ENCODE data around the gene GPR31. TPM values are rescaled to one million over a fixed set of nuclear protein-coding genes. Genes with fewer than 3 reads are reported as not detected.

Gene GPR31
- polyA plus RNA-seq, 1 of the 3 experiments (the other 2 are of a cell fraction), result not detected

- ChIA-PET CTCF (interaction anchor here (0.7 to 1.9 kb wide), 3 partner anchors 21 to 830 kb away, joined by 3 to 6 read pairs (median 3); no protein-coding TSS in a partner anchor), POLR2A (no interaction called here)
- H2AFZ ChIP-seq (ENCODE audit: low read depth), result no peak overlapping the region
Observed at GRCh38 chr6:167116109-167116837, 41.5 kb downstream of the GPR31 start.

More at GRCh38 chr6:167116109-167116837, 41.5 kb downstream of the GPR31 start:
- H3K27me3 ChIP-seq (ENCODE audit: insufficient read depth), result no peaks in the 10 kb centered on the region
- H3K4me3 ChIP-seq (ENCODE audit: low read depth in 2 of 2, low read length in 1 of 2), result no peak overlapping the region
- DNase-seq, result peak; percentile 32
- H3K79me2 ChIP-seq (ENCODE audit: insufficient read depth), result no peaks in the 10 kb centered on the region
- no peaks in the 10 kb centered on the region for H3K9me2 ChIP-seq
- no peaks in the 10 kb centered on the region for H4K20me1 ChIP-seq (ENCODE audit: insufficient read depth)
- H3F3A ChIP-seq (replicated peaks; ENCODE audit: insufficient read depth), result no peaks in the 10 kb centered on the region
- H3K36me3 ChIP-seq (replicated peaks in 1 of 2; ENCODE audit: control insufficient read depth in 1 of 2, insufficient read depth in 2 of 2, low read length in 1 of 2), result no peaks in the 10 kb centered on the region
- H3K4me2 ChIP-seq, result no peak overlapping the region
- H3K9me3 ChIP-seq, result no peaks in the 10 kb centered on the region
- H3K4me1 ChIP-seq (ENCODE audit: control insufficient read depth in 1 of 2, insufficient read depth in 2 of 2, low read depth in 1 of 2, low read length in 1 of 2), result peaks cover 0 to 4% of the 10 kb centered on the region in 2 experiments; a peak in 1 of 4 replicates
- TF ChIP-seq ELF1 (IDR thresholded peaks at IDR 0.05) (no peak), FOXJ3 (CRISPR knock-in tag; IDR thresholded peaks at IDR 0.05) (no peak), FOXM1 (IDR thresholded peaks at IDR 0.05; ENCODE audit: low read depth) (no peak), RFX5 (IDR thresholded peaks at IDR 0.05; ENCODE audit: low read length) (no peak), PBX3 (IDR thresholded peaks at IDR 0.05) (no peak), MXI1 (IDR thresholded peaks at IDR 0.05; ENCODE audit: low read depth, low read length) (no peak), GABPA (IDR thresholded peaks at IDR 0.05; ENCODE audit: low read depth) (no peak), FOSL2 (IDR thresholded peaks at IDR 0.05; ENCODE audit: borderline replicate concordance, low read depth) (no peak), EZH2phosphoT487 (IDR thresholded peaks at IDR 0.05; ENCODE audit: borderline replicate concordance, low read depth) (no peak), SIN3A (IDR thresholded peaks at IDR 0.05; ENCODE audit: borderline replicate concordance, low read depth, low read length) (no peak), RXRA (IDR thresholded peaks at IDR 0.05; ENCODE audit: borderline replicate concordance, low read depth) (no peak), TEAD4 (IDR thresholded peaks at IDR 0.05; ENCODE audit: borderline replicate concordance, insufficient read depth) (no peak), MEF2A (IDR thresholded peaks at IDR 0.05; ENCODE audit: borderline replicate concordance, low read depth) (no peak), CTCF (IDR thresholded peaks at IDR 0.05) (no peak), ZBTB33 (IDR thresholded peaks at IDR 0.05; ENCODE audit: borderline replicate concordance, low read depth) (no peak), SMC3 (IDR thresholded peaks at IDR 0.05; ENCODE audit: low read depth, low read length) (no peak), IRF3 (IDR thresholded peaks at IDR 0.05; ENCODE audit: low read depth, low read length) (no peak), CHD2 (IDR thresholded peaks at IDR 0.05; ENCODE audit: low read length, partially characterized antibody) (no peak), EP300 (IDR thresholded peaks at IDR 0.05; ENCODE audit: borderline replicate concordance in 1 of 2, low read depth in 1 of 2, low read length in 1 of 2) (no peak)
- H3K27ac ChIP-seq (ENCODE audit: low read depth in 2 of 2, low read length in 1 of 2), result no peak overlapping the region
- 73% methylated on average over 22 of the region's 25 CpGs for WGBS (ENCODE audit: low lambda C conversion rate)
- H3K9ac ChIP-seq, result no peak overlapping the region

Data from SK-N-SH (cell line).